HS-27A (cell line): ENCODE results near the gene GPC2.
A peak's percentile ranks its signal among the peaks of the same experiment; 100 is the strongest.
"Not testable (repeated sequence)": the region's sequence is repeated elsewhere in the genome, so short reads cannot be mapped to it uniquely, and the experiment has no call there.

Source experiments
- DNase-seq: peaks from one replicate; pipeline ENCODE4 v3.0.0-alpha.2; 2012; ENCODE audit warnings: low read depth, missing footprints

Gene GPC2

DNA sequence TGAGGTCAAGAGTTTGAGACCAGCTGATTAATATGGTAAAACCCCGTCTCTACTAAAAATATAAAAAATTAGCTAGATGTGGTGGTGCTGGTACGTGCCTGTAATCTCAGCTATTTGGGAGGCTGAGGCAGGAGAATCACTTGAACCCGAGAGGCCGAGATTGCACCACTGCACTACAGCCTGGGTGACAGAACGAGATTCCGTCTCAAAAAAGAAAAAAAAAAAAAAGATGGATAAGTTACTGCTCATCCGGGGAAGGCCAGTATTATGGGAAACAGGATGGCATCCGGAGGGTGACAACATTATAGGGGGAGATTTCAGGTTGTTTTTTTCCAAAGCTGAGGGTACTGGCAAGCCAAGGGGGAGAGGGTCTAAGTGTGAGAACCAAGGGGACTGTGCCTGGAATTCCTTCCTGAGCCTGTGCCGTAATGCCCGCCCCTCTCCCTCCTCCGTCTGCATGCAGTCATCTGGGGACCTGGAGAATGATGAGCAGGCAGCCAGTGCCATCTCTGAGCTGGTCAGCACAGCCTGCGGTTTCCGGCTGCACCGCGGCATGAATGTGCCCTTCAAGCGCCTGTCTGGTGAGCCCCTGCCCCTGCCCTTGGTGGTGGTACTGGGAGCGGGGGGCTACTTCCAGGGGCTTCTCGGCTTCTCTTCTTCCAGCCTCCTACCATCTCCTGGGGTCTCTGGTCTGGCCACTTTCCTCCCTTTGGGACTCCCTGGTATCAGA is 24.1 kb downstream of the GPC2 start:
- no peak for DNase-seq

DNA sequence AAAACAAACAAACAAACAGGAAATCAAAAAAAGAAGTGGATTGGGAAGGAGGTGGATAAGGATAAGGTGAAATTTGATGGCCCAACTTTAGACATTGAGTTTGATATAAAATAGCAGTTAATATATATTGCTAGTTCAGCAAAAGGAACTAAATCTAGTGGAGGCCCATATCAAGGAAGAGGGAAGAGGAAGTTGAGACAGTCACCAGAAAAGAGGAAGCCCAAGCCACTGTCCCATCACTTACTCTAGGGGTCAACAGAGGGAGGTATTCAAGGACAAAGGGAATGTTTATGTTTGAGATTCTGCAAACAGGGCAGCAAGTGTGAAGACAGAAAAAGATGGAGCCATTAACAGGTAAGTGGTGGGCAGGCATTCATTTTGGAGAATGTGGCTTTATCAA is 24.8 kb downstream of the GPC2 start:
- DNase-seq: no peak

- DNase-seq: peak; percentile 92
Measured at GRCh38 chr7:100148559-100149328, 28.4 kb downstream of the GPC2 start, which contains the start of gene LAMTOR4. Gene LAMTOR4, plus strand, starts transcription at chr7:100148918. Its CDS starts 55 bp downstream, at chr7:100148973.

DNA sequence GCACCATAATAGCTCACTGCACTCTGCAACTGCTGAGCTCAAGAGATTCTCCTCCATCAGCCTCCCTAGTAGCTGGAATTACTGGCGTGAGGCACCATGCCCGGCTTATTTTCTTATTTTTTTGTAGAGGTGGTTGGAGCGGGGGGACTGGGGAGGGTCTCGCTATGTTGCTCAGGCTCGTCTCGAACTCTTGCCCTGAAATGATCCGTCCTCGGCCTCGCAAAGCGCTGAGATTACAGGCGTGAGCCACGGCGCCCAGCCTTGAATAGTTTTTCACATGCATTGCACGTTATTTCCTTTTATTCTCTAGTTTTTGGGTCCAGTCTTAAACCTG is 29.0 kb downstream of the GPC2 start:
- no peak for DNase-seq

DNA sequence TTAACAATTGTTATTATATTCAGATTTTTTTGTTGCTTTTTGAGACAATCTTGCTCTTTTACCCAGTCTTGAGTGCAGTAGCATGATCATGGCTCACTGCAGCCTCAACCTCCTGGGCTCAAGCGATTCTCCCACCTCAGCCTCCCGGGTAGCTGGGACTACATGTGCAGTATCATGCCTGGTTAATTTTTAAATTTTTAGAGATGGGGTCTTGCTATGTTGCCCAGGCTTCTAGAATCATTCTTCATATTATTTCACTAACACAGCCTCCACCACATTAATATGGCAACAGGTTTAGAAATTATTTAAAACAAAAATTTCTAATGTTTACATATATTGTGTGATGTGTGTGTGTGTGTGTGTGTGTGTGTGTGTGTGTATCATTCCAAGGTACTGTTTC is 29.9 kb downstream of the GPC2 start:
- DNase-seq: no peak

- DNase-seq: not testable (repeated sequence)
Measured at GRCh38 chr7:100146350-100146749, 30.8 kb downstream of the GPC2 start.

DNA sequence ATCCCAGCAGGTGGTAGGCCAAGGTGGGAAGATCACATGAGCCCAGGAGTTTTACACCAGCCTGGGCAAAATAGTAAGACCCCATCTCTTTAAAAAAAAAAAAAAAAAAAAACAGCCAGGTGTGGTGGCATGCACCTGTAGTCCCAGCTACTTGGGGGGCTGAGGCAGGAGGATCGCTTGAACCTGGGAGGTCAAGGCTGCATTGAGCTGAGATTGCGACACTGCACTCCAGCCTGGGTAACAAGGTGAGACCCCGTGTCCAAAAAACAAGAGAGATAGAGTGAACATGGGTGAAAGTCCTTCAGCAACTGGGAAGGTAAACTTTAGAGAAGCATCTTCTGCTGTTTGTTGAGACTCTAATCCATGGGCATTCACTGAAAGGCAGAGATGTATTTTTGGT is 34.7 kb downstream of the GPC2 start:
- DNase-seq: no peak

DNA sequence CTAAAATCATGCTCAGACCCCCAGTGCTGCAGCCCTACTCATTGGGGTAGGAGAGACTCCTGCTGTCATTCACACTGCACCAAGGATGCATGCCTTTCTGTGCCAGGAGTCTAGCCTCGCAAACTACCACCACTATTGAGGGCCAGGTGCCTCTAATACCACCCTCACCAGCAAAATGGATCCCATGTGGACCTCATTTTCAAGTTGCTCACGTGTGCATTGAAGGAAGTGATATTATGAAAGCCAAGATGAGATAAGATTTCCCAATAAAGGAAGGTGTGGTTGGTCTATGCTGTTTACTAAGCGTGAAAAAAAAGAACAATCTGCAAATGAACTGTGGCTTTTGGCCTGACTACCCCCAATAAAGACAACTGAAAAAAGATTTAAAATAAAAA is 35.6 kb downstream of the GPC2 start:
- DNase-seq: no peak

DNA sequence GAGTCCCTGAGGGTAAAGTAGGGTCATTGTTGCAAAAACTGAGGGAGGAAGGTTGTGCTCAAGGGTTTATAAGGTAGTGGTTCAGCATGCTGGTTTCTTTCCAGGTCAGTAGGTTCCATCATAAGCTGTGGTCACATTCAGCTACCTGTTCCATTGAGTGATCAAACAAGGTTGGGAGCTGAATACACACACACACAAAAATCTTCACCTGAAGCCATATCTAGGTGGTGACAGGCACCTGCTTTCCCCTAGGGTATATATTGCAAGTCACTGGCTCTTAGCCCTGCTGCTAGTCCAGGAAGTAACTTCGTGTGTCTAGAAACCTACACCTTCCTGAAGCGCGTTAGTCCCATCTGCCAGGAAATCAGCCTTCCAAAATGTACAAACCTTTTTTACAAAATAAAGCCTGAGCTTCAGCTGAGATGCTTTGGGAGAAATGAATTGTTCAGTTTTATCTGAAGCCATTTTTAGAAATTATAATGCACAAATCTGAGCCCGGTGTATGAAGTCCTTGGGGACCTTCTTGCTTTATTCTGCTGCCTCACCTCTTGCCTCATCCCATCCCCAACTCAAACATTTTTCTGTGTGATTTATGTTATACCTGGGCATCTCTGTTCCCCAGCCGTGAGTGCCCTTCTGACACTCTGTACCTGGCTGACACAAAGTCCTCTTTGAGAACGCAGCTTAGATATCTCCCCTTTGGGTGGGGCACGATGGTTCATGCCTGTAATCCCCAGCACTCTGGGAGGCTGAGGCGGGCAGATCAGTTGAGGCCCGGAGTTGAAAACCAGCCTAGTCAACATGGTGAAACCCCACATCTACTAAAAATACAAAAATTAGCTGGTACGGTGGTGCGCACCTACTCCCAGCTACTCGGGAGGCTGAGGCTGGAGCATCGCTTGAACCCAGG is 39.1 kb downstream of the GPC2 start:
- no peak for DNase-seq

- DNase-seq: no peak
Measured at GRCh38 chr7:100132697-100133151, 44.5 kb downstream of the GPC2 start.

GRCh38 chr7:100132126-100132525 is 45.1 kb downstream of the GPC2 start:
- no peak for DNase-seq

- no peak for DNase-seq
Measured at GRCh38 chr7:100130608-100131453, 46.4 kb downstream of the GPC2 start.

GRCh38 chr7:100130220-100130607 is 47.0 kb downstream of the GPC2 start:
- DNase-seq: not testable (repeated sequence)

GRCh38 chr7:100128637-100128963 is 48.6 kb downstream of the GPC2 start:
- no peak for DNase-seq

GRCh38 chr7:100127866-100128636 is 49.1 kb downstream of the GPC2 start:
- DNase-seq: no peak

DNA sequence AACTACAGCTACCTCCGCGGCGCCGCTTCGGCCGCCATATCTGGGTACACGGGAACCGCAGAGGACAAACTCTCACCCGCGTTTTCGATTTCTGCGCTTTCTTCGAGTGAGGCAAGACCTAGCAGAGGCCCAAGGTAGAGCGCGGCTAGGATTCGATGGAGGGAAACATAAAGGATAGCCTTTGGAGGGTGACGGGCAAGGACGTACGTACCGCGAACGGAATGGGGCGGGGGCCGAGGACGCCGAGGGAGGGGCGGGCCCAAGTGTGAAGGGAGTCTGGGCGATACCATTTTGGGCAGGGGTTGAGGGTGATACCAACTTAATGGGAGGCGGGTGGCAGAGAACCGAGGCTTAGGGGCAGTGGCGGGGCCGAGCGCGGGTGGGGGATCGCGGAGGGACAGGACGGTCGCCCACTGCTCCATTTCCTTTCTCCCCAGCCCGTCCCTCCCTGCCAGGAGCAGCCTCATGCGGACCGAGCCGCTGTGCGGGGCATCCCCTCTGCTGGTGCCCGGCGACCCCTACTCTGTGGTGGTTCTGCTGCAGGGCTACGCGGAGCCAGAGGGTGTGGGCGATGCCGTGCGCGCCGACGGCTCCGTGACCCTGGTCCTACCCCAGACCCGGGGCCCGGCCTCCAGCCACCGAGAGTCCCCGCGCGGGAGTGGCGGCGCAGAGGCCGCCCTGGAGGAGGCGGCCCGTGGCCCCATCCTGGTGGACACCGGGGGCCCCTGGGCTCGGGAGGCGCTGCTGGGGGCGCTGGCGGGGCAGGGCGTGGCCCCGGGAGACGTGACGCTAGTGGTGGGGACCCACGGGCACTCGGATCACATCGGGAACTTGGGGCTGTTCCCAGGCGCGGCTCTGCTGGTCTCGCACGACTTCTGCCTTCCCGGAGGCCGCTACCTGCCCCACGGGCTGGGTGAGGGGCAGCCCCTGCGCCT is 50.0 kb downstream of the GPC2 start, which contains the start of gene MBLAC1:
Gene MBLAC1 (plus strand): TSS at position 37 of the 935 bp plus-strand sequence. CDS start 429 bp downstream, at position 466.
- peak; percentile 63 for DNase-seq

DNA sequence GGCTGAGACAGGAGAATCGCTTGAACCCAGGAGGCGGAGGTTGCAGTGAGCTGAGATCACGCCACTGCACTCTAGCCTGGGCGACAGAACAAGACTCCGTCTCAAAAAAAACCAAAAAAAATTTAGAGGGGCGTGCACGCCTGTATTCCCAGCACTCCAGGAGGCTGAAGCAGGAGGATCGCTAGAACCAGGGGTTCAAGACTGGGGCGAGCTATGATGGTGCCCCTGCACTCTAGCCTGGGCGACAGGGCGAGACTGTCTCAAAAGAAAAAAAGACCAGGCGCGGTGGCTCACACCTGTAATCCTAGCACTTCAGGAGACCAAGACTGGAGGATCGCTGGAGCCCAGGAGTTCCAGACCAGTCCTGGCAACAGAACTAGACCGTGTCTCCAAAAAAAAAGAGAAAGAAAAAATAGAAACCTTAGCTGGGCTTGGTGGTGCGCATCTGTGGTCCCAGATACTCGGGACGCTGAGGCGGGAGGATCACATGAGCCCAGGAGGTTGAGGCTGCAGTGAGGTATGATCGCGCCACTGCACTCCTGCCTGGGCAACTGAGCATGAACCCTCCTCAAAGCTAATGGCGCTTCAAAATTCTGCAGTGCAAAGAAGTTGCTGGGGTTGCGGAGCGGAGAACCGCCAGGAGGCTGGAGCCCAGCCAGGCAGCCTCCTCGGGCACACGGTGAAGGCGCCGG is 50.8 kb downstream of the GPC2 start:
- DNase-seq: no peak

DNA sequence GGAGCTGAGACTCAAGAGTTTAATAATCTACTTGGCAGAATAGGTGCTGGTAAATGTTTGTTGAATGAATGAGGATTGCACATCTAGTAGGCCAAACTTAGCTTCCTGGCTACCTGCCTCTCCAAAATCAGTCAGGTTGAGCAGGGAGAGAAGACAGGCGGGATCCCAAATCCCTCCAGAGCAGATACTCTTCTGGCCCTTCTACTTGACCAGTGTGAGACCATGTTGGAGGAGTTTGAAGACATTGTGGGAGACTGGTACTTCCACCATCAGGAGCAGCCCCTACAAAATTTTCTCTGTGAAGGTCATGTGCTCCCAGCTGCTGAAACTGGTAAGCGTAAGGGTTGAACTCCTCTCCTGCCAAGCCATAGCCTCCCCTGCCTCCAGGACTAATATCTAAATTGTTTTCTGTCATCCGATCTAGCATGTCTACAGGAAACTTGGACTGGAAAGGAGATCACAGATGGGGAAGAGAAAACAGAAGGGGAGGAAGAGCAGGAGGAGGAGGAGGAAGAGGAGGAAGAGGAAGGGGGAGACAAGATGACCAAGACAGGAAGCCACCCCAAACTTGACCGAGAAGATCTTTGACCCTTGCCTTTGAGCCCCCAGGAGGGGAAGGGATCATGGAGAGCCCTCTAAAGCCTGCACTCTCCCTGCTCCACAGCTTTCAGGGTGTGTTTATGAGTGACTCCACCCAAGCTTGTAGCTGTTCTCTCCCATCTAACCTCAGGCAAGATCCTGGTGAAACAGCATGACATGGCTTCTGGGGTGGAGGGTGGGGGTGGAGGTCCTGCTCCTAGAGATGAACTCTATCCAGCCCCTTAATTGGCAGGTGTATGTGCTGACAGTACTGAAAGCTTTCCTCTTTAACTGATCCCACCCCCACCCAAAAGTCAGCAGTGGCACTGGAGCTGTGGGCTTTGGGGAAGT is 52.6 kb downstream of the GPC2 start:
- no peak for DNase-seq
